Testis (tissue), 3 donors: ENCODE measurements around the gene TAS1R1. TPM values are rescaled to one million over a fixed set of nuclear protein-coding genes. Genes with fewer than 3 reads are reported as not detected.

ENCODE experiments used
- DNase-seq: peaks from one replicate; pipeline ENCODE4 v3.0.0-alpha.2; 2019
- H3K27ac ChIP-seq, 2 donors: fragments of 200-600 bp; sonication (generic); one replicate each; pipeline ENCODE4 v1.5.1; 2019
- H3K27me3 ChIP-seq: fragments of 200-600 bp; sonication (generic); one replicate; pipeline ENCODE4 v1.5.1; 2019
- H3K36me3 ChIP-seq: fragments of 200-600 bp; sonication (generic); one replicate; pipeline ENCODE4 v1.5.1; 2017; ENCODE audit warnings: low read depth; ENCODE audit errors: missing control alignments
- H3K4me1 ChIP-seq: fragments of 200-600 bp; sonication (generic); one replicate; pipeline ENCODE4 v1.5.1; 2019
- H3K4me3 ChIP-seq, 2 donors: fragments of 200-600 bp; sonication (generic); one replicate each; pipeline ENCODE4 v1.5.1; 2017 to 2019
- H3K9me3 ChIP-seq: fragments of 200-600 bp; sonication (generic); one replicate; pipeline ENCODE4 v1.5.1; 2017
- POLR2A ChIP-seq: fragments of 450-650 bp; IDR thresholded peaks from one replicate; pipeline ENCODE4 v1.6.1; 2017; ENCODE audit warnings: antibody characterized with exemption, mild to moderate bottlenecking, moderate library complexity
- WGBS, 2 donors: methylation state at CpG; one replicate each; pipeline ENCODE4 v1.1.5; 2018; 5-methylcytosine and 5-hydroxymethylcytosine counted together
- intact Hi-C: fragments of 100-400 bp; cut with DNase I; formaldehyde crosslinking; loops from one replicate; pipeline ENCODE4 v1.15.1; 2023; ENCODE audit warnings: low total_unique reads
- polyA plus RNA-seq: library from polyadenylated mRNA; stranded (reverse); fragments of 350-450 nt; fragmentation: Illumina TruSeq; extraction: RNeasy Lipid Tissue Mini Kit (QIAGEN cat#74804); gene quantifications from one replicate; pipeline ENCODE4 v1.2.3, GENCODE V29; 2014; ENCODE audit warnings: low read depth, low replicate concordance; ENCODE audit not compliant: insufficient read depth
- total RNA-seq, 2 donors: library from RNA; depleted of rRNA; stranded (reverse); fragments of >200 nt; gene quantifications; one replicate each; pipeline ENCODE4 v1.2.3, GENCODE V29; 2016
- TF ChIP-seq, protein P1 (sequence below), 3 experiments: fragments of 450-650 bp in 2 of 3; fragments of 200-600 bp in 1 of 3; sonication (generic) in 1 of 3; IDR thresholded peaks; one replicate each; pipeline ENCODE4 v1.5.1; 2016 to 2019; ENCODE audit warnings: antibody characterized with exemption in 3 of 3, mild to moderate bottlenecking in 2 of 3, moderate library complexity in 1 of 3

TAS1R1 gene
- total and polyA plus RNA-seq, 3 donors from 2014 or later = 5.1 to 5.6 (median 5.3) TPM

DNA sequence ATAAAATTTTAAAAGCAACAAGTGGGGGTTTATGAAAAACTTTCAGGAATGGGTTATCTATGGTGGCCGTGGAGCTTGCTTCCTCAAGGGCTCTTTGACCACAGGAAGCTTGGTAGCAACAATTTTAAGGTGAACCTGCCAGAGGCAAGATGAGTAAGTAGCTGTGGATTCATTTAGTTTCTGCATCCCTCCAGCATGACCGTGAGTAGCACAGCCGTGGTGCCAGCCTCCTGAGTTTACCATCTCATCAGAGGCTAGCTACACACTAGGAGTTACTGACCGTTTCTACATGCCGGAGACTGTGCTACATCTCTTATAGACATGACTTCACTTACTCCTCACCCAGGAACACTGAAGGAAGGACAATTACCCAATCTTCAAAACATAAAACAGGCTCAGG, 33.6 kb upstream of the TAS1R1 start:
- TF ChIP-seq, protein P1, sequence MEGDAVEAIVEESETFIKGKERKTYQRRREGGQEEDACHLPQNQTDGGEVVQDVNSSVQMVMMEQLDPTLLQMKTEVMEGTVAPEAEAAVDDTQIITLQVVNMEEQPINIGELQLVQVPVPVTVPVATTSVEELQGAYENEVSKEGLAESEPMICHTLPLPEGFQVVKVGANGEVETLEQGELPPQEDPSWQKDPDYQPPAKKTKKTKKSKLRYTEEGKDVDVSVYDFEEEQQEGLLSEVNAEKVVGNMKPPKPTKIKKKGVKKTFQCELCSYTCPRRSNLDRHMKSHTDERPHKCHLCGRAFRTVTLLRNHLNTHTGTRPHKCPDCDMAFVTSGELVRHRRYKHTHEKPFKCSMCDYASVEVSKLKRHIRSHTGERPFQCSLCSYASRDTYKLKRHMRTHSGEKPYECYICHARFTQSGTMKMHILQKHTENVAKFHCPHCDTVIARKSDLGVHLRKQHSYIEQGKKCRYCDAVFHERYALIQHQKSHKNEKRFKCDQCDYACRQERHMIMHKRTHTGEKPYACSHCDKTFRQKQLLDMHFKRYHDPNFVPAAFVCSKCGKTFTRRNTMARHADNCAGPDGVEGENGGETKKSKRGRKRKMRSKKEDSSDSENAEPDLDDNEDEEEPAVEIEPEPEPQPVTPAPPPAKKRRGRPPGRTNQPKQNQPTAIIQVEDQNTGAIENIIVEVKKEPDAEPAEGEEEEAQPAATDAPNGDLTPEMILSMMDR (IDR thresholded peaks at IDR 0.05) = no peak
- no peak for TF ChIP-seq POLR2A
- intact Hi-C loops = no loop called here
- no peaks in the 10 kb centered on the region for H3K27me3 ChIP-seq
- WGBS, 2 donors = 71 to 72% methylated on average over 5 of the region's 5 CpGs
- DNase-seq = no peak
- H3K4me3 ChIP-seq = no peak overlapping the region
- peaks cover 11% of the 10 kb centered on the region for H3K4me1 ChIP-seq
- H3K27ac ChIP-seq = no peak overlapping the region
- no peaks in the 10 kb centered on the region for H3K36me3 ChIP-seq
- no peaks in the 10 kb centered on the region for H3K9me3 ChIP-seq

DNA sequence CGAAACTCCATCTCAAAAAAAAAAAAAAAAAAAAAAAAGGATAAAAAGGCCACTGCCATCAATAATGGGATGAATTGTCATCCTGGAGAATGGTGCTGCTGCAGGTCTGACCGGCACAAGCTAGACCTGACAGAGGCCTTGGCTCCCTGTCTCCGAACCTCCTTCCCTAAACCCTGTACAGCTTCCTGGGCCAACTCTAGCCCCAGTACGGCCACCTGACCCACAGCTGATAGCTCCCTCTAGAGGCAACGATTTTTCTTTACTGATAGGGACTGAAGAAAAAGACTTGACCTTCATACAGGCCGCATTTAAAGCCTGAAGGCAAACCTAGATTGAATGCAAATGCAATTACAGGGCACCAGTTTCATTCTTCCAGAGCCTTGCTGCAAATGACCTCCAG, 31.5 kb upstream of the TAS1R1 start:
- Histone ChIP-seq H3K36me3 (no peaks in the 10 kb centered on the region), H3K4me1 (peaks cover 11% of the 10 kb centered on the region), H3K27me3 (no peaks in the 10 kb centered on the region), H3K27ac (no peak overlapping the region), H3K9me3 (no peaks in the 10 kb centered on the region), H3K4me3 (no peak overlapping the region)
- intact Hi-C loops = no loop called here
- DNase-seq = peak; percentile 36
- TF ChIP-seq POLR2A = no peak
- TF ChIP-seq, protein P1 (IDR thresholded peaks at IDR 0.05) = peak in 2 of 3 experiments; percentile 17 to 36
- 40 to 47% methylated on average over 6 of the region's 6 CpGs for WGBS, 2 donors

DNA sequence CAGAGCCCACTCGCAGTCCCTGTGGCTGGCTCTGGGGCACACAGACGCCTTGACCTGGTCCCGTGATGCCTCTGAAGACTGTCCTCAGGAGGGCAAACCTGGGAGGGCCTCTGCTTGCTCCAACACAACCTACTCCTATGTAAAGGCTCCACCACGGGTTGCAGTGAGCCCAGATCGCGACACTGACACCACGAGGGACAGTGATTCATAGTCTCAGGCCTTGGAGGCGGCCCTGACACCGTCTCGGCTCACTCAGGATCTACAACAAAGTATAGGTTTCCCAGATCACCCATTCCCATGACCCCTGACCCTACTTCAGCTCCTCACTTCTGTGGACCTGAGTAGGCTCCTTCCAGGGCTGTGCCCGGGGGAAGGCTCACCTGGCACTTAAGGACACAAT, 28.8 kb upstream of the TAS1R1 start:
- H3K4me1 ChIP-seq = no peaks in the 10 kb centered on the region
- no peaks in the 10 kb centered on the region for H3K27me3 ChIP-seq
- H3K36me3 ChIP-seq = no peaks in the 10 kb centered on the region
- H3K4me3 ChIP-seq = no peak overlapping the region
- H3K9me3 ChIP-seq = no peaks in the 10 kb centered on the region
- DNase-seq = no peak
- TF ChIP-seq, protein P1 (IDR thresholded peaks at IDR 0.05) = no peak
- TF ChIP-seq POLR2A = no peak
- 72 to 84% methylated on average over 7 to 11 of the region's 11 CpGs for WGBS, 2 donors
- intact Hi-C loops = no loop called here
- no peak overlapping the region for H3K27ac ChIP-seq

DNA sequence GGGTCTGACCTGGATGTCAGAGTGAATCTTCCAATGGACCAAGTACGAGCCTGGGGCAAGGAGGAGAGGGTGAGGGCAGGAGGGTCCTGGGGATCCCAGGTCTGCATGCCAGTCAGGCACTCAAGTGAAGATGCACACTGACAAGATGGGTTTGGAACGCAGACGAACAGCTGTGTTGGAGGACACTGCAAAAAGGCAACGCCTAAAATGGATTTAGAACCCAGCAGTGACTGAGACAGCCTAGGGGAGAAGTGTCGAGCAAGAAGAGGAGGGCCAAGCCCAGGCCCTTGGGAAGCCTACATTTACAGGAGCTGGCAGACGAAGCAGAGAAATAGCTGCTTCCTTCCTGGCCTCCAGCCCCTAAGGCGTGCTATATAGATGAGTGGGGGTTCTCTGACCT, 26.6 kb upstream of the TAS1R1 start:
- Histone ChIP-seq H3K27me3 (no peaks in the 10 kb centered on the region), H3K4me3 (no peak overlapping the region), H3K36me3 (no peaks in the 10 kb centered on the region), H3K9me3 (no peaks in the 10 kb centered on the region), H3K27ac (no peak overlapping the region), H3K4me1 (no peaks in the 10 kb centered on the region)
- TF ChIP-seq, protein P1 (IDR thresholded peaks at IDR 0.05) = no peak
- TF ChIP-seq POLR2A = no peak
- no peak for DNase-seq
- 86 to 93% methylated on average over 7 of the region's 7 CpGs for WGBS, 2 donors
- intact Hi-C loops = no loop called here

DNA sequence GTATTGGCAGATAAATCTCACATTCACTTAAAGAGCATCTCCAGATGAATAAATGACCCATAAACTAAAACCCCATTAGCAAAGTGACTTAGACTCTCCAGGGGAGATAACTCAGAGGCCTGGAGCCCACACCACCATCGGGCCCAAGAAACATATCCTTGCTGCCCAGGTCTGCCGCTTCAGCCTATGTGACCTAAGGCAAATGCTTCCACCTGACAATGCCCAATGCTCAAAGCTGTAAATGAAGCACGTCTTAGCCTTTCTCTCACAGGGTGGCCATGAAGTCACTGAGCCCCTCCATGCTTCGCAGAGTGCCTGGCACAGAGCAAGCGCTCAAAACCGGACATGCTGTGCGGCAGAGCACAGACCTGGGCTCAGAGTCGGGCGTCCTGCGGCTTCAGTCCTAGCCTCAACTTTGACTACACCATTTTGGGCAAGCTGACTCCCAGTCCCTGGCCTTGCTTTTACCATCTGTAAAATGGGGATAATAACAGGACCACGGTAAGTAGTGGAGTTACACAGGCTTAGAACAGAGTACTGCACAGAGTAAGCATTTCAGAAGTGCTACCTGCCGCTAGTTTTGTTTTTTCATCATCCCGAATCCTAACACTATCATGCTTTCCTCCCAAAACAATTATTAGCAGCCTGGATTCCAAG, 24.5 kb upstream of the TAS1R1 start:
- no peak overlapping the region for H3K27ac ChIP-seq
- H3K4me3 ChIP-seq = no peak overlapping the region
- intact Hi-C loops = no loop called here
- H3K27me3 ChIP-seq = no peaks in the 10 kb centered on the region
- TF ChIP-seq, protein P1 (IDR thresholded peaks at IDR 0.05) = no peak
- TF ChIP-seq POLR2A = no peak
- no peaks in the 10 kb centered on the region for H3K9me3 ChIP-seq
- H3K4me1 ChIP-seq = no peaks in the 10 kb centered on the region
- DNase-seq = no peak
- H3K36me3 ChIP-seq = no peaks in the 10 kb centered on the region
- 96 to 98% methylated on average over 10 to 13 of the region's 13 CpGs for WGBS, 2 donors
